Upper lobe of left lung (tissue), 4 donors: ENCODE data around the gene CDC37L1.

Source experiments
- CTCF ChIP-seq, 6 experiments: fragments of 450-650 bp in 4 of 6; fragments of 200-600 bp in 2 of 6; sonication (generic) in 2 of 6; IDR thresholded peaks; one replicate each; pipeline ENCODE4 v1.5.1; 2016 to 2019; ENCODE audit warnings: antibody characterized with exemption in 6 of 6
- EP300 ChIP-seq, 4 donors: sonication (generic); formaldehyde crosslinking; IDR thresholded peaks; one replicate each; pipeline ENCODE4 v1.5.1; 2017; ENCODE audit warnings: antibody characterized with exemption in 4 of 4, control low read depth in 2 of 4
- POLR2A ChIP-seq, 4 donors: fragments of 450-650 bp; IDR thresholded peaks; one replicate each; pipeline ENCODE4 v1.5.1; 2016 to 2017; ENCODE audit warnings: antibody characterized with exemption in 4 of 4, mild to moderate bottlenecking in 2 of 4
- POLR2AphosphoS5 ChIP-seq, 2 donors: sonication (generic); formaldehyde crosslinking; IDR thresholded peaks; one replicate each; pipeline ENCODE4 v1.5.1; 2017; ENCODE audit warnings: antibody characterized with exemption in 2 of 2

GRCh38 chr9:4701526-4701925 lies 22.2 kb downstream of the CDC37L1 start:
- TF ChIP-seq POLR2A (IDR thresholded peaks at IDR 0.05) (no peak), CTCF (IDR thresholded peaks at IDR 0.05) (no peak), POLR2AphosphoS5 (IDR thresholded peaks at IDR 0.05) (no peak), EP300 (IDR thresholded peaks at IDR 0.05) (no peak)
